Panc1 (cell line): ENCODE data around the gene SLC13A5.

Experiments used
- CTCF ChIP-seq: fragments of 450-650 bp; IDR thresholded peaks from 2 replicates; pipeline ENCODE4 v1.5.1; 2017; ENCODE audit warnings: mild to moderate bottlenecking
- POLR2AphosphoS5 ChIP-seq: IDR thresholded peaks from 2 replicates; pipeline ENCODE4 v1.6.1; 2012; ENCODE audit warnings: mild to moderate bottlenecking, low read depth, low read length, moderate library complexity

GRCh38 chr17:6755281-6755680, 42.1 kb upstream of the SLC13A5 start:
- no peak for TF ChIP-seq CTCF
- no peak for TF ChIP-seq POLR2AphosphoS5
